Limb (tissue), 2 donors: Measurements from ENCODE around the gene YJEFN3.

Source experiments
- DNase-seq, 2 donors: peaks; one replicate each; pipeline ENCODE4 v3.0.0-alpha.2; 2016; ENCODE audit errors: extremely low spot score in 2 of 2

The YJEFN3 gene, protein sequence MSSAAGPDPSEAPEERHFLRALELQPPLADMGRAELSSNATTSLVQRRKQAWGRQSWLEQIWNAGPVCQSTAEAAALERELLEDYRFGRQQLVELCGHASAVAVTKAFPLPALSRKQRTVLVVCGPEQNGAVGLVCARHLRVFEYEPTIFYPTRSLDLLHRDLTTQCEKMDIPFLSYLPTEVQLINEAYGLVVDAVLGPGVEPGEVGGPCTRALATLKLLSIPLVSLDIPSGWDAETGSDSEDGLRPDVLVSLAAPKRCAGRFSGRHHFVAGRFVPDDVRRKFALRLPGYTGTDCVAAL

DNA sequence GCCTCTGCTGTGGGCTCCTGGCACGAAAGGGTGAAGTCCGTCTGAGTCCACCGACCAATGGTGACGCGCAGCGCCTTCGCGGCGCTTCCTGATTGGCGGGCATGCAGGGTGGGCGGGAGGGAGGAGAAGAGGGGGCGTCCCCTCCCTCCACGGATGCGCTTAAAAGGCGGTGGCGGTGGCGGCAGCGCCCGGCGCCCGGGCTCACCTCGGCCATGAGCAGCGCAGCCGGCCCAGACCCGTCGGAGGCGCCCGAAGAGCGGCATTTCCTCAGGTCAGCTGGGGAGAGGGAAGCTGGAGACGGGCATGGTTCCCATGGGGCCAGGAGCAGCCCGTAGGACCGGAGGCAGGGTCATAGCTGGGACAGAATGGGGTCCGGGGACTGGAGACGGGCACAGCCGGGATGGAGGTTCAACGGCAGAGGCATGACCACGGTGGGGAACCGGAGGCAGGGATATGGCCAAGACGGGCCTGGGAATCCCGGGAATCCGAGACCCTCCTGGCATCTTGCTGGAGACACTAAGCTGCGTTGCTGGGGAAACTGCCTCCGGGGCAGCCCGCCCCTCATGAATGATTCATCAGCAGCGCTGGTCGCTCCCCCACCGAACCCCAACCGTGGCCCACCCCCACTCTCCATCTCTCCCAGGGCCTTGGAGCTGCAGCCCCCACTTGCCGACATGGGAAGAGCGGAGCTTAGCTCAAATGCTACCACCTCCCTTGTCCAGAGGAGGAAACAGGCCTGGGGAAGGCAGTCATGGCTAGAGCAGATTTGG is at the start of gene YJEFN3:
Gene YJEFN3, plus strand, starts transcription at position 191 of the 770 bp plus-strand sequence. Its CDS starts 22 bp downstream, at position 213.
- DNase-seq: peak in 1 of 2 donors; percentile 78

DNA sequence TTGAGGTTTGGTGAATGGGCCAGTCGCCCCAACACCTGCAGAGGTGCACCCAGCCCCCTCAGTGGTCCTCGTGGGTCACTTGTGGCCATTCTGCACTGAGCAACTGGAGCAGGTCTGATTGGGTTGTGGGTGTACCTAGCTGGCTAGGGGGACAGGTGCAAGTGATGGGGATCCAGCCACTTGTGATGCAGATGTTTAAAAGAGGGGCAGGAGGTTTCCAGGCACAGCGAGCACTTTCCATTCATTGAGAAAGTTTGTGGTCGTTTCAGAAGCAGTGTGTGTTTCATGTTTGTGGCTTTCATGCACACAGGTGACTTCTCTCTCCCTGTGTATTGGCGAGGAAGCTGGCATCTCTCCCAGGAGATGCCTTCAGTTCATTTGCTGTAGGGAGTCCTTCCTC is 48.0 kb upstream of the YJEFN3 start:
- no peak for DNase-seq

DNA sequence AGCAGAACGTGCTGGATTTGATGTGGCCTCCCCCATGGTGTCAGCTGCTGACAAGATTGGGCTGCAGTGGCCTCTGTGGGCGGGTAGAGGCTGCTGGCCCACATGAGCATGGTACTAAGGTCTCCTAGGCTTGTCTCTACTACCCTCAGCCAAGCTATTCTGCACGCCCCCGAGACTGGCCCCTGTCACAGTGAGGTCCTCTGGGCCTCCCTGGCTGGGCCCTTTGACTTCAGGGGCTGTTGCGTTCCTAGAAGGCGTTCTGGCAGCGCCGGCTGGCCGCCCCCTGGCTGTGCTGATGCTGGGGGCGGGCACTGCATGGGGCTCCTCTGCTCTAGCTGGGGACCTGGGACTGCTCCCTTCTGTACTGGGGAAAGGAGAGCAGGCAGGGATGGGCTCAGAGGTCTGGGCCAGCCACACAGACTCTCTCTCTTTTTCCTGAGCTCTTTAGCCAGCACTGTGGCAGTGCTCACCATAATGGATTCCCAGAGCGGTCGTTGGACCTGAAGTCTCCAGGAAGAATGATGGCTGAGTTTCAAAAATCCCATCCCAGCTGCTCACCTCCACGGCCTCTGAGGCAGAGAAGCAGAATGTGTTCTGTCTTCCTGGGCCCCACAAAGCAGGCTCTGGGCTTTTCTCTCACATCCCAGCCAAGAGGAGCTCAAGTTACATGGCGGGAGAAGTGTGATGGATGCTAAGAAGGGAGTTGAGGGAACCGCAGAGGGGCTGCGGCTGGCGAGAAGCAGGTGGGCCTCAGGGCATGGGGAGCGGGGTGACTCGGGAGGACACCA is 45.7 kb upstream of the YJEFN3 start:
- DNase-seq: peak; percentile 59 to 60

DNA sequence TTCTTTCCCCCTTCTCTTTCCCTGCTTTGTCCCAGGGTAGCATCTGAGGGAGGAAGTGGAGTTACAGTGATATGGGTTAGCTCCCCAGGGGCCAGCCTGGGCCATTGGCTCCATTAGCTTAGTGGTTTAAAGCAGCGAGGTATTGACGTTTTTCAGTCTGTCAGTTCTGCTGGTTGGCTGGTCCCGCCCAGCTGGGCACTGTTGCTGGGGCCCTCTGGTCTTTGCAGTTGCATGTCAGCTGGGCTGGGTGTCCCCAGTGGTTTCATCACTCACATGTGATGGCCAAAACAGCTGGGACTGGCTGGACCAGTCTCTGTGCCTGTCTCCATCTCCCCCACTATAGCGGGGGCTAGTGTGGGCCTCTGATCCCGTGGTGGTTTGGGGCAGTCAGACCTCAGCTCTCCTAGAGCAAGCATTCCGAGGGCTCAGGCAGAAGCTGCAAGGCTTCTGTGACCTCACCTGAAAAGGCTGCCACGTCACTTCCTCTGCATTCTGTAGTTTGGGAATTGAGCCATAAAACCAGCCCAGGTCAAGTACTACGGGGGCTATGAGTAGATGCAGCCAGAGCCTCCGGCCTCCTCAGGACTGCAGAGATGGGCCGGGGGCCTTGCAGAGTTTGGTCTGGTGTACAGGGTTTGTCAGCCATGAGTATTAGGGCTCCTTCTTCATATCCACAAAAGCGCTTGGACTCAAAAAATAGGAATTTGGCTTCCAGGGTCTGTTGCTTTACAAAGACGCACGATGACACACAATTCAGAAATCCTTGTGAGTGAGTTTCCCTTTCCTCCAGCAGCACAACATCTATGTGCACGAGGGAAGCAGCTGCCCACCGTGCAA is 43.3 kb upstream of the YJEFN3 start:
- peak in 1 of 2 donors; percentile 16 for DNase-seq

DNA sequence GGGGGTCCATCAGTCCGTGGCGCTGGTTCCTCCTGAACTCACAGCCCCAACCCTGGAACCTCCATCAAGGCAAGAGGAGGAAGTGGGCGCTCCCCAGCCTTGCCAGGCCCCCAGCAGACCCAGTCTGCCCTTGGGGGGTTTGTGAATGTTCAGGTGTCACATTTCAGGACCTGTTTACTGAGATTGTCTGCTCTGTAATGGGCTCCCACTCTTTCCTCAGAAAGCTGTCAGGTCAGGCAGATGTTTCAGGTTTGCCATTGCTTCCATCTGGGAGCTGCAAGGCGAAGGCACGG is 42.8 kb upstream of the YJEFN3 start:
- no peak for DNase-seq

DNA sequence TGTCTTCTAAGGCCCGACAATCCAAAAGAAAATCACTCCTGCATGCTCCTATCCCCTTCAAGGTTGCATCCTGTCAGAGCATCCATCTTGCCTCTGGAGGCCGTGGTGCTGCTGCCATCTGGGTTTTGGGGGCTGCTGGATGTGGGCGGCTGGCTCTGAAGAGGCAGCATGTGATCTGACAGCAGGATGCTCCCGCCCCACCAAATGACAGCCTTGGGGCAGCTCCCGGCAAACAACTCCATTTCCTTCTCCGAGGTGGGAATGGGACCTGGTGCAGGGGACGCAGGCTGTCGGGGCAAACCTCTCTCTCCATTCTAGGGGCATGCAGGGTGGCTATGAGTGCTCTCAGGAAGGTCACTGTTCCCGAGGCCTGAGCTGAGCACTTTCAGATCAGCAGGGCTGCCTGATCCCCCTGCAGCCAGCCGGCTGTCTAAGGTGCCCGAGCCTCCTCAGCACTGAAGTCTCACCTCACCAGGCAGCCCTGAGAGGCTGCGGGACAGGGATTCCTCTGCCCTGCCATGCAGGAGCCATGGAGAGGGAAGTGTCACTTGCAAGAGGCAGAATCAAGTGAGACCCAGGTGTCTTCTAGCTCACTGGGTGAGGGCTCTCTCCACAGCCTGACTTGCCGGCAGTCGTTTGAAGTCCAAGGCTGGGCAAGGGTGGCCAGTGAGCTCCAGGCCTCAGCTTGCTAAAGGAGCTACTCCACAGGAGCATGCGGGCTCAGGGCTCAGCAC is 42.2 kb upstream of the YJEFN3 start:
- no peak for DNase-seq

DNA sequence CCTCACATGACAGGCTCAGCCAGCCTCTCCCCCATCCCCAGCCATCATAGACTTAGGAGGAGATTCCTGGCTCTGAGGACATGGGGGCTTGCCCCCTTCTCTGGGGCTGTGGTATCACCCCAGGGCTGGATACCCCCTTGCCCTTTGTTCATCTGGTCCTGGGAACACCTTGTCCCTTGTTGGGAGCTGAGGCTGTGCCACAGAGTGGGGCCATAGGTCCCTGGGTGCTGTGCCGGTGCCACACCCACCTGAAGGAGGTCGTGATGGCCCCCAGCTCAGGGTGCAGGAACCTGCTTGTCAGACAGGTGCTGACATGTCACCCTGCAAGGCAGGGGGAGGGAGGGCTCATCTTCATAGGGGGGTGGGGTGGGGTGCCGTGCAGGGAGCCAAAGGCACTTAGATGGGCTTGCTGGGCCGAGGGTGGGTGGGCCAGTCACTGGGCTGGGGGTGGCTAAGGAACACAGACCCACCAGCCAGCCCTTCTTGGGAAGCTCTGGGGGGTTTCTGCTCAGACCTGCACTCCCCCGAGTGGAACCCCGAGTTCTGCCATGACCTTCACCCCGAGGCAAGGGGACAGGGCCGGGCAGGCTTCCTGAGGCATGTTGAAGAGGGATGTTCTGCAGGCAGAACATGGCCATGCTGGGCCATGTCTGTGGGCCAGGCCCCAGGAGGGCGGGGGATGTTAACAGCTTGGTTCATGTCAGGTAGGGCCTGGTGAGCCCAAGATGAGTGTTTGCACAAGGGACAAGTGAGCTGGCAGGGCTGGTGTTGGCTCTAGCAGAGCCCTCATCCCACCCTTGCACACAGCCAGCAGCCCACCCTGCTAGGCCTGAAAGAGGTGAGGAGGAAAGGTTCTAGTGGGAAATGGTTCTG is 41.4 kb upstream of the YJEFN3 start:
- DNase-seq: no peak

DNA sequence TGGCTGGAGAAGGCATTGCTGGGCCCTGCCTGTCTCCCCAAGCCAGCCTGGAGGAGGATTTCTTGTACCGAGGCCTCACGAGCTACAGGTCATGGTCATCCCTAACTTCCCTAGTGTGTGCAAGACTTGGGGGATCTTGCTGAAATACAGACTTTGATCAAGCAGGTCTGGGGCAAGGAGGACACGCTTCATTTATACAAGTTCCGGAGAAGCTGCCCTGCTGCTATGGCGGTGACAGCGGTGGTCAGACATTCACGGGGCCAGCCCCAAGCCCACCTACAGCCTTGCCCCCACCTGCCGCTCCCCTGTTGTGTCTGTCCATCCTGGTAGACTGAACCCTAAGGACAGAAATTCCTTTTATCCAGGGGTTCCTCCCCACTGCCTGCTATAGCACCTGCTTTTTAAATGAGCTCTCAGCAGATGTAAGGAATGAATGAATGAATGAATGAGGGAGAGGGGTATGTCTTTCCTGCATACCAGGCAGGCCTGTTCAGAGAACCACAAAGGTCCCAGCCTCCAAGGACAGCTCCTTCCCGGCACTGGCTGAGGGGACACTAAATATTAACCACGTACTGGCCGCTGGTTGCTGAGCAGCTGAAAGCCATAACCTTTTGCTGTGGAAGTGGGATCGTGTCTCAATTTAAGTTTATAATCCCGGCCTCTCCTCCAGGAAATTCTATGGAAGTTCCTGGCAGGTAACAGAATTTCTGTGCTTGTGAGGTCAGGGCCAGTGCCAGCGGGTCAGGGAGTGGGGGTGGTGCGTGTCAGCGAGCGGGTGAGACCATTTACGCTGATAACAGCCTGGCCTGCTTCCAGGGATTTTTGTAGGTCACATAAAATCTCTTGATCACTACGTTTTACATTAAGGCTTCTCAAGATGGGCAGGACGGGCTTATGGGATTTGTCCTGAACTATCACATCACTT is 40.5 kb upstream of the YJEFN3 start:
- peak in 1 of 2 donors; percentile 6 for DNase-seq

DNA sequence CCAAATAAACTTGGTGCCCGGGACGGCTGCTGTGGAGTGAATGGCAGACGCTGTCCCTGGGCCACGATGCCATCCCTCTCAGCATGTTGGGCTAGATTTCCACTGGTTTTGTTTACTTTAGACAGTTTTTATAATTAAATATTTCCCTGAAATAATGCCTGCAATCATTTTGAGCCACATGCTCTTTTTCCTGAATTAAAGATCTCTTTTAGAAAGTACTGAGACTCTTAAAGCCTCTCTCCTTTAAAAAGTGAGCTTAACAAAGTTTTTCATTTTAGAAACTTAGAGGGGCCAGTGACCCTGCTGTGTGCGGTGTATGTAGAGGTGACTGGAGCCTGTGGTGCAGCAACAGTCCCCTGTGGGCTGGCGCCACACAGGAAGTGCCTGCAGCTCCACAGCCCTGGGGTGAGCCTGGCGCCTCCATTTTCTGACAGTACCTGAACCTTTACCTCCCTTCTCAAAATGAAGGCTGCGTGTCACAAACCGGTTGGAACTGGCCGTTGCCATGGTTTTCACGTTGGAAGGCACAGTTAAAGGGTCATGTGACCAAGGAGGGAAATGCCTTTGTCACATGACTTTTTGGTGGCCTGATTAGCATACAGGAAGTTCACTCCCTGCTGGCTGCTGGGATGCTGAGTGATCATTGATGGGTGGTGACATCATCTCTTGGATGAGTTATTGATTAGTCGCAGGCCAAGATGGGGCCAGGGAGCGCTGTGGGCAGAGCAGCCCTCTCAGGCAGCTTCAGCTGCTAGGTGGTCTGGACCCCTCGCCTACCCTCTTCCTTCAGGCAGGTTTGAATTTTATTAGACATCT is 39.6 kb upstream of the YJEFN3 start:
- peak; percentile 86 to 90 for DNase-seq

DNA sequence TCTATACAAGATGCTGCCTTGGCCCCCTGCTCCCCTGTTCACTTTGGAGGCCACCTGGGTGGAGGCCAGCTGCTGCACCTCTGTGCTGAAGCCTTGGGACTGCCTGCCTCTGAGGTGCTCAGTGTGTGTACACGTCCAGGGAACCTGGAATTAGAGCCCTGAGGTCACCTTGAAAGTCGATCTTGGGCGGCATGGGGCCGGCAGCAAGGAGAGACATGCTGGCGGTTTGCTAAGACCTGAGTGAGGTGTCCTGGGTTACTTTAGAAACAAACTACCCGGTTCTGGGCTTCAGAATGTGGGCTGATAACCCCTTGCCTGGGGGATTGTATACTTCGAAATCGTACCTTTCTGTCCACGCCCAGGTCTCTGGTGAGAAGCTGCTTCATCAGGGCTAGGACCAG is 38.9 kb upstream of the YJEFN3 start:
- no peak for DNase-seq

DNA sequence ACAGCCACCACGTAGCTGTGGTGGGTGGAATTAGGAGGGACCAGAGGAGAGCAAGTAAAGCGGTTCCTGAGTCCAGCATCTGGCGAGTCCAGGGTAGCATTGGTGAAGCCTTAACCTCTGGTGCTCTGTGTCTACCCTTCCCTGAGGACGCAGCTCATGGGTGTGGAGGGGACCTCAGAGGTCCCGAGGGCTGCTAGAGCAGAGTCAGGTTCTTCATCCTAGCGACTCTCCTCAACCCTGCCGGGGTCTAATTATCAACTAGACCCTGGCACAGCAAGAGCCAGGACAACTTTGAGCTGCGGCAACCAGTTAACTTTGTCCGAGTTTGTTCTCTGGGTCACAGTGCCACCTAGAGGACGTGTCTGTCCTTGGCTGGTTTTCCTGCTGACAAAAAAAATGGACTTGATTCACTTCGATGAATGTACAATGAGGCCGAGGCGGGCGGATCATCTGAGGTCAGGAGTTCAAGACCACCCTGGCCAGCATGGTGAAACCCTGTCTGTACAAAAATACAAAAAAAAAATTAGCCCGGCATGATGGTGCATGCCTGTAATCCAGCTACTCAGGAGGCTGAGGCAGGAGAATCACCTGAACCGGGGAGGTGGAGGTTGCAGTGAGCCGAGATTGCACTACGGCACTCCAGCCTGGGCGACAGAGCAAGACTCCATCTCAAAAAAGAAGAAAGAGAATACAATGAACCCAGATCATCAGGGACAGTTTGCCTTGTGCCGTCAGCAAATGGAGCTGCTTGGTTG is 38.3 kb upstream of the YJEFN3 start:
- DNase-seq: peak; percentile 87 to 91

DNA sequence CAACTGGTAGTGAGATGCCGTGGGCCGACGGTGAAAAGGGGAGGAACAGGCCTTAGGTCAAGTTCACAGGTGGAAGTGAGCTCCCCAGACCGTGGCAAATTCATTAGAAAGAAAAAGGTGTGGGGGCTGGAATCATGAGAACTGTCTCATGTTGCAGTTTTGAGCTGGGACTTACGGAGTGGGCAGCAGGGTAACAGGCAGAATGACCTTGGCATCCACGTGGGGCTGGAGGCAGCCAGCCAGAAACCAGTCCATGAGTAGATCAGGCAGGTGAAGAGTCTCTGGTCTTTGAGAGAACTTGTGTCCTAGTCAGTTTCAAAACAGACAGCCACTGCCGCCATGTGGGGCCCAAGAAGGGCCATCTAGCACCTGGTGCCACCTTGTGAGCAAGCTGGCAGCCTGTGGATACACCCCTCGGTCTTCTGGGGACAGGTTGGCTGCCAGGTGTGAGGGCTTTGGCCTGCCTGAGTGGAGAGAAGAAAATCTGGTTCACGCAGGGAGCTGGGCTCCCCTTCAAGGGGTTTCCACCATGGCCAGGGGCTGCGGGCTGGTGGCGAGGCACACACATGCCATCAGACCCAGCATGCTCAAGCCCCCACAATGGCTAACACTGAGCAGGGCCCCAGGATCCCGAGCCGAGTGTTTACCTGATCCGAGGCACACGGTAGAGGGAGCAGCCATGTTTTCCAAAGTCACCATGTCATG is 37.2 kb upstream of the YJEFN3 start:
- DNase-seq: no peak

DNA sequence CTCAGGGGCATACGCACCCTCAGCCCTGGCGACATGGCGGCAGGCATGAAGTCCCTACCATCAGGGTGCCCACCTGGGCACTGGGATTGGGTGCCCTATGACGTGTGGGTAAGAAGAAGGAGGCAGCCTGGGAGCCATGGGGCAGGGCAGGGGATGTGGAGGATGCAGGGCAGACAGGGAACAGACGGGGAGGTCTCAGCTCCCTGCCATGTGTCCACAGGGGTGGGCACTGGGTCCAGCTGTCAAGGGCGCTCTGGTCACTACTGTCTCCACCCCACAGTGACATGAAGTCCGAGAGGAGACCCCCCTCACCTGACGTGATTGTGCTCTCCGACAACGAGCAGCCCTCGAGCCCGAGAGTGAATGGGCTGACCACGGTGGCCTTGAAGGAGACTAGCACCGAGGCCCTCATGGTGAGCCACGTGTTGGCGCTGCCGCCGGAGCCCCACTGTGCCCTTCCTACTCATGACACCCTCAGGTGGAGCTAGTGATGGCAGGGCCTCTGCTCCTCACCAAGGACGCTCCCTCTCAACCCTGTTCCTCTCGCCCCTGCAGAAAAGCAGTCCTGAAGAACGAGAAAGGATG is 36.6 kb upstream of the YJEFN3 start:
- no peak for DNase-seq

DNA sequence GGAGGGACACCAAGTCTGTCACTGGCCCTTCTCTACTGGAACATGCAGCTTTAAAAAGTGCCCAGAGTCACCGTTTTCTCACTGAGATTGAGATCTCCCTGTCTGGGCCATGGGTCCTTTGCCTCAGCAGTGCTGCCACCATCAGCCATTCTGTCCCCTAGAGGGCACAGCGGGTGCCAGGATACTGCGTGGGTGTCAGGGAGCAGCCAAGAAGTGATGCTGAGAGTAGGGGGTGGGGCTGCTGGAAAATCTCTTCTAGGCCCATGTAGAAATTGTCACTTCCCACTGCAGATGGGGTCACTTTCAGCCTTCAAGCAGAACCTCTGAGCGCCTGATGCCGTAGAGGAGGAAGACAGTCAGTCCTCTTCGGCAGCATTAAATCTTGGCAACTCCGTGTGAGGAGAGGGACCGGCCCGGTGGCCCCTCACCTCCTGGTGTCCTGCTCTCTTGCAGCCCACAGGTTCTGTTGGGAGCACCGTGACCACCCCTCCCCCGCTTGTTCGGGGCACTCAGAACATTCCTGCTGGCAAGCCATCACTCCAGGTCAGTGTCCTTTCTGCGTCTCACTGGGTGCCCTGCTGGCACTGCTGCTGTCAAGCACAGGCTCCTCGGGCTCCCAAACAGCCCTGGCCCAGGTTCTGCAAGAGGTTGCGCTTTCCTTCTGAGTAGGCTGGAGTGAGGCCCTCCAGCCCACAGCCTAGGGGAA is 34.7 kb upstream of the YJEFN3 start:
- DNase-seq: no peak
